OCI-LY7 (cell line): ENCODE results near the gene IQCH. TPM values are rescaled to one million over a fixed set of nuclear protein-coding genes. Genes with fewer than 3 reads are reported as not detected.

Experiments used
- BruUV-seq: library from RNA; stranded (reverse); fragments of 400-500 nt; replicated peaks from 2 replicates; lab custom pipeline; 2021; lab: Mats Ljungman, UMichigan
- CTCF ChIA-PET: fragments of 300-600 bp; sonication (Branson Sonifier 250); formaldehyde crosslinking; loops from one replicate; lab custom pipeline; 2022; ENCODE audit warnings: antibody characterized with exemption; ENCODE audit not compliant: unreplicated experiment; lab: Charles Lee
- POLR2A ChIA-PET: fragments of 300-600 bp; sonication (Branson Sonifier 250); formaldehyde crosslinking; loops from one replicate; lab custom pipeline; 2022; ENCODE audit warnings: antibody characterized with exemption; lab: Charles Lee
- DNase-seq: peaks from one replicate; pipeline ENCODE4 v3.0.0-alpha.2; 2015; ENCODE audit warnings: low spot score
- H2AFZ ChIP-seq: fragments of 200-600 bp; sonication (generic), shearing (Covaris generic); 2 replicates; pipeline ENCODE4 v1.6.1; 2014; ENCODE audit warnings: mild to moderate bottlenecking, antibody characterized with exemption, low read length, moderate library complexity
- H3K27ac ChIP-seq: fragments of 200-600 bp; sonication (generic); 2 replicates; pipeline ENCODE4 v1.5.1; 2014; ENCODE audit warnings: mixed run types, low read depth, mild to moderate bottlenecking, moderate library complexity, low read length, inconsistent platforms; ENCODE audit not compliant: poor library complexity, severe bottlenecking
- H3K36me3 ChIP-seq: fragments of 200-600 bp; sonication (generic); 2 replicates; pipeline ENCODE4 v1.6.1; 2014; ENCODE audit warnings: mild to moderate bottlenecking, antibody characterized with exemption, low read length, moderate library complexity, mixed read lengths; ENCODE audit not compliant: insufficient read depth
- H3K4me1 ChIP-seq: fragments of 200-600 bp; sonication (generic); 2 replicates; pipeline ENCODE4 v1.5.1; 2014; ENCODE audit warnings: mild to moderate bottlenecking, low read length; ENCODE audit not compliant: insufficient read depth, poor library complexity, severe bottlenecking
- H3K4me2 ChIP-seq: fragments of 200-600 bp; sonication (generic); 2 replicates; pipeline ENCODE4 v1.6.1; 2014; ENCODE audit warnings: mild to moderate bottlenecking, low read length
- H3K4me3 ChIP-seq: fragments of 200-600 bp; sonication (generic); 2 replicates; pipeline ENCODE4 v1.5.1; 2014; ENCODE audit warnings: mild to moderate bottlenecking, low read depth, low read length; ENCODE audit not compliant: poor library complexity, severe bottlenecking
- H3K79me2 ChIP-seq: fragments of 200-600 bp; sonication (generic); 2 replicates; pipeline ENCODE4 v1.6.1; 2016; ENCODE audit warnings: low read depth, mild to moderate bottlenecking, low read length, moderate library complexity, mixed read lengths; ENCODE audit not compliant: insufficient read depth
- H3K9me2 ChIP-seq: fragments of 200-600 bp; sonication (generic); 2 replicates; pipeline ENCODE4 v1.6.1; 2016; ENCODE audit warnings: mild to moderate bottlenecking, low read length, mixed read lengths; ENCODE audit not compliant: insufficient read depth
- H3K9me3 ChIP-seq: fragments of 200-600 bp; sonication (generic); 2 replicates; pipeline ENCODE4 v1.6.1; 2014; ENCODE audit warnings: mild to moderate bottlenecking, mixed run types, low read length, mixed read lengths
- H4K20me1 ChIP-seq: fragments of 200-600 bp; sonication (generic); 2 replicates; pipeline ENCODE4 v1.6.1; 2014; ENCODE audit warnings: mild to moderate bottlenecking, antibody characterized with exemption, low read length, moderate library complexity, mixed read lengths; ENCODE audit not compliant: insufficient read depth
- CTCF ChIP-seq: fragments of 200-600 bp; sonication (generic); conservative IDR thresholded peaks from 2 replicates; pipeline ENCODE4 v1.5.1; 2014; ENCODE audit warnings: mild to moderate bottlenecking, antibody characterized with exemption, low read length, moderate library complexity, mixed read lengths
- EZH2phosphoT487 ChIP-seq: fragments of 200-600 bp; sonication (generic); IDR thresholded peaks from 2 replicates; pipeline ENCODE4 v1.6.1; 2018; ENCODE audit warnings: low read depth, borderline replicate concordance, mild to moderate bottlenecking, mixed run types, antibody characterized with exemption, low read length, moderate library complexity, mixed read lengths
- intact Hi-C: fragments of 100-400 bp; cut with micrococcal nuclease; formaldehyde crosslinking; loops from one replicate; pipeline ENCODE4 v1.10.0; 2022; ENCODE audit not compliant: unreplicated experiment
- total RNA-seq, 2 experiments: library from RNA; depleted of rRNA in 1 of 2; stranded (reverse); fragments of >200 nt in 1 of 2; shearing (Covaris generic) in 1 of 2; gene quantifications; 2 replicates each; pipeline ENCODE4 v1.2.3, GENCODE V29; 2014 to 2022

The IQCH gene
- total RNA-seq, 2 experiments from 2014 or later, result 3.9 to 5.8 TPM

- Histone ChIP-seq H3K27ac (no peak overlapping the region), H4K20me1 (0 out of 2 replicates have a peak, but pooled peaks cover 4% of the 10 kb centered on the region), H3K79me2 (peaks cover 76% of the 10 kb centered on the region), H3K36me3 (peaks cover 62% of the 10 kb centered on the region), H3K4me1 (peaks cover 8% of the 10 kb centered on the region), H3K4me2 (no peak overlapping the region), H3K9me2 (no peaks in the 10 kb centered on the region), H2AFZ (no peak overlapping the region), H3K4me3 (no peak overlapping the region), H3K9me3 (peaks cover 34% of the 10 kb centered on the region; the same call in 1 of the 2 replicates)
- intact Hi-C loops, result no loop called here
- TF ChIP-seq EZH2phosphoT487 (no peak), CTCF (no peak)
- ChIA-PET POLR2A (interaction anchor here (0.9 kb wide), 1 partner anchor 8 kb away, joined by 5 read pairs; no protein-coding TSS in a partner anchor), CTCF (no interaction called here)
- DNase-seq, result no peak
- BruUV-seq, result no TSS peak
Measured at GRCh38 chr15:67248011-67248505, 6.5 kb upstream of the IQCH start.

- ChIA-PET POLR2A (no interaction called here), CTCF (no interaction called here)
- peaks cover 70% of the 10 kb centered on the region for H3K79me2 ChIP-seq
Measured at GRCh38 chr15:67249830-67250229, 4.8 kb upstream of the IQCH start.

More at GRCh38 chr15:67249830-67250229, 4.8 kb upstream of the IQCH start:
- peaks cover 24% of the 10 kb centered on the region; the same call in 1 of the 2 replicates for H3K9me3 ChIP-seq
- no peak overlapping the region for H3K4me2 ChIP-seq
- TF ChIP-seq EZH2phosphoT487 (no peak), CTCF (no peak)
- BruUV-seq, result no TSS peak
- no peaks in the 10 kb centered on the region for H3K9me2 ChIP-seq
- DNase-seq, result no peak
- intact Hi-C loops, result loop anchor here (5.0 kb wide), 1 partner anchor 168 kb away; no protein-coding TSS in a partner anchor
- no peak overlapping the region for H3K27ac ChIP-seq
- H3K36me3 ChIP-seq, result peaks cover 47% of the 10 kb centered on the region
- no peak overlapping the region for H2AFZ ChIP-seq
- no peak overlapping the region for H3K4me3 ChIP-seq
- H4K20me1 ChIP-seq, result 0 out of 2 replicates have a peak, but pooled peaks cover 4% of the 10 kb centered on the region
- peaks cover 13% of the 10 kb centered on the region for H3K4me1 ChIP-seq
